Hindlimb muscle (tissue), 1 donor: Measurements from ENCODE around the gene FAT1. TPM values are rescaled to one million over a fixed set of nuclear protein-coding genes. Genes with fewer than 3 reads are reported as not detected.
A peak's percentile ranks its signal among the peaks of the same experiment; 100 is the strongest.

Source experiments
- DNase-seq: peaks from one replicate; pipeline ENCODE4 v3.0.0-alpha.2; 2013
- polyA plus RNA-seq: library from polyadenylated mRNA; unstranded; fragments of 120-200 nt; gene quantifications from one replicate; pipeline ENCODE4 v1.2.1, GENCODE V29; 2013; ENCODE audit not compliant: insufficient read length

The FAT1 gene
- polyA plus RNA-seq, 1 donor = 107 TPM

GRCh38 chr4:186724058-186724863 is 605 bp upstream of the FAT1 start:
- peak; percentile 74 for DNase-seq

- DNase-seq = peak; percentile 50
Measured at GRCh38 chr4:186722796-186723291, 812 bp downstream of the FAT1 start.

- no peak for DNase-seq
Measured at GRCh38 chr4:186719925-186720694, 3.5 kb downstream of the FAT1 start.

- no peak for DNase-seq
Measured at GRCh38 chr4:186717556-186717955, 6.1 kb downstream of the FAT1 start.

- DNase-seq = no peak
Measured at GRCh38 chr4:186715077-186715476, 8.6 kb downstream of the FAT1 start.

GRCh38 chr4:186714006-186714675 is 9.5 kb downstream of the FAT1 start:
- DNase-seq = no peak

GRCh38 chr4:186712690-186713089 is 11.0 kb downstream of the FAT1 start:
- no peak for DNase-seq

- no peak for DNase-seq
Measured at GRCh38 chr4:186710521-186711119, 13.0 kb downstream of the FAT1 start.

- no peak for DNase-seq
Measured at GRCh38 chr4:186709517-186709916, 14.1 kb downstream of the FAT1 start.

GRCh38 chr4:186708554-186708953 is 15.1 kb downstream of the FAT1 start:
- DNase-seq = no peak

- DNase-seq = no peak
Measured at GRCh38 chr4:186707996-186708395, 15.7 kb downstream of the FAT1 start.

- no peak for DNase-seq
Measured at GRCh38 chr4:186707574-186707973, 16.1 kb downstream of the FAT1 start.

- DNase-seq = no peak
Measured at GRCh38 chr4:186704057-186704456, 19.6 kb downstream of the FAT1 start.

- no peak for DNase-seq
Measured at GRCh38 chr4:186703510-186703909, 20.1 kb downstream of the FAT1 start.

- DNase-seq = no peak
Measured at GRCh38 chr4:186702940-186703339, 20.7 kb downstream of the FAT1 start.

GRCh38 chr4:186702297-186702696 is 21.4 kb downstream of the FAT1 start:
- DNase-seq = no peak

GRCh38 chr4:186701788-186702187 is 21.9 kb downstream of the FAT1 start:
- DNase-seq = no peak

- no peak for DNase-seq
Measured at GRCh38 chr4:186701273-186701672, 22.4 kb downstream of the FAT1 start.

GRCh38 chr4:186700746-186701145 is 22.9 kb downstream of the FAT1 start:
- no peak for DNase-seq

- no peak for DNase-seq
Measured at GRCh38 chr4:186699881-186700397, 23.7 kb downstream of the FAT1 start.

GRCh38 chr4:186699298-186699697 is 24.4 kb downstream of the FAT1 start:
- DNase-seq = no peak

- no peak for DNase-seq
Measured at GRCh38 chr4:186698525-186698924, 25.1 kb downstream of the FAT1 start.
